CD14-positive monocyte (primary cell): ENCODE results near the gene DDHD1. TPM values are rescaled to one million over a fixed set of nuclear protein-coding genes. Genes with fewer than 3 reads are reported as not detected.

Experiments
- DNase-seq, 3 donors: peaks; one replicate each; pipeline ENCODE4 v3.0.0-alpha.2; 2011 to 2022
- H2AFZ ChIP-seq: 2 replicates; pipeline ENCODE4 v1.6.0; 2012; ENCODE audit warnings: mild to moderate bottlenecking, low read depth, low read length, inconsistent platforms; ENCODE audit not compliant: insufficient read depth, poor library complexity, severe bottlenecking
- H3K27ac ChIP-seq, 2 donors: 1 replicate in 1 of 2; 2 replicates in 1 of 2; pipeline ENCODE4 v1.5.1; 2012 to 2013; ENCODE audit warnings: low read length in 2 of 2, control low read depth in 1 of 2, inconsistent platforms in 1 of 2, low read depth in 1 of 2, mild to moderate bottlenecking in 1 of 2
- H3K27me3 ChIP-seq, 2 donors: one replicate each; pipeline versions ENCODE4 v1.6.0 to v1.6.1; 2011 to 2013; ENCODE audit warnings: low read length in 2 of 2; ENCODE audit not compliant: control insufficient read depth in 2 of 2, insufficient read depth in 2 of 2
- H3K36me3 ChIP-seq, 2 donors: replicated peaks in 1 of 2; 1 replicate in 1 of 2; 2 replicates in 1 of 2; pipeline versions ENCODE4 v1.5.1 to v1.6.1; 2012 to 2013; ENCODE audit warnings: low read length in 2 of 2, control low read depth in 1 of 2, inconsistent platforms in 1 of 2, mild to moderate bottlenecking in 1 of 2; ENCODE audit not compliant: insufficient read depth in 2 of 2, control insufficient read depth in 1 of 2
- H3K4me1 ChIP-seq, 2 donors: 1 replicate in 1 of 2; 2 replicates in 1 of 2; pipeline versions ENCODE4 v1.5.1 to v1.6.1; 2012 to 2013; ENCODE audit warnings: low read length in 2 of 2, control low read depth in 1 of 2, inconsistent platforms in 1 of 2, mild to moderate bottlenecking in 1 of 2, moderate library complexity in 1 of 2; ENCODE audit not compliant: insufficient read depth in 2 of 2, control insufficient read depth in 1 of 2
- H3K4me2 ChIP-seq: replicated peaks from 2 replicates; pipeline ENCODE3; 2012; ENCODE audit warnings: low read length, moderate library complexity, mild to moderate bottlenecking; ENCODE audit not compliant: poor library complexity, severe bottlenecking; ENCODE audit errors: extremely low read depth
- H3K4me3 ChIP-seq, 3 experiments: fragments of 200-600 bp in 1 of 3; sonication (generic) in 1 of 3; replicated peaks in 1 of 3; 1 replicate in 2 of 3; 2 replicates in 1 of 3; pipeline ENCODE4 v1.5.1; 2011 to 2013; ENCODE audit warnings: low read length in 3 of 3, mild to moderate bottlenecking in 3 of 3, control low read depth in 2 of 3, low read depth in 2 of 3, inconsistent platforms in 1 of 3, moderate library complexity in 1 of 3
- H3K79me2 ChIP-seq: 2 replicates; pipeline ENCODE4 v1.6.0; 2012; ENCODE audit warnings: mild to moderate bottlenecking, control low read depth, inconsistent platforms, low read length, moderate library complexity; ENCODE audit not compliant: insufficient read depth
- H3K9ac ChIP-seq: 2 replicates; pipeline ENCODE4 v1.6.0; 2017; ENCODE audit warnings: low read length, mild to moderate bottlenecking; ENCODE audit not compliant: insufficient read depth, poor library complexity, severe bottlenecking
- H3K9me3 ChIP-seq, 2 donors: replicated peaks in 1 of 2; 1 replicate in 1 of 2; 2 replicates in 1 of 2; pipeline versions ENCODE4 v1.5.1 to v1.6.1; 2012 to 2013; ENCODE audit warnings: low read length in 2 of 2, control low read depth in 1 of 2; ENCODE audit not compliant: control insufficient read depth in 1 of 2, insufficient read depth in 1 of 2
- H4K20me1 ChIP-seq: 2 replicates; pipeline ENCODE4 v1.6.0; 2012; ENCODE audit warnings: mild to moderate bottlenecking, low read length, control low read depth, moderate library complexity; ENCODE audit not compliant: insufficient read depth
- H3K27ac Mint-ChIP-seq, 7 donors: one replicate each; pipeline ENCODE4 v1.8.0; 2020; ENCODE audit warnings: mild to moderate bottlenecking in 7 of 7, mixed read lengths in 7 of 7, moderate library complexity in 6 of 7, inconsistent platforms in 2 of 7
- H3K27me3 Mint-ChIP-seq, 3 donors: one replicate each; pipeline ENCODE4 v1.8.0; 2021 to 2022; ENCODE audit warnings: low read depth in 3 of 3, mild to moderate bottlenecking in 3 of 3, mixed read lengths in 3 of 3, moderate library complexity in 3 of 3, inconsistent platforms in 1 of 3
- H3K36me3 Mint-ChIP-seq, 2 donors: one replicate each; pipeline ENCODE4 v1.8.0; 2020; ENCODE audit warnings: mixed read lengths in 2 of 2, inconsistent platforms in 1 of 2, mild to moderate bottlenecking in 1 of 2
- H3K4me1 Mint-ChIP-seq: one replicate; pipeline ENCODE4 v1.8.0; 2020; ENCODE audit warnings: mild to moderate bottlenecking, mixed read lengths
- H3K4me3 Mint-ChIP-seq, 2 donors: one replicate each; pipeline ENCODE4 v1.8.0; 2020; ENCODE audit warnings: mild to moderate bottlenecking in 2 of 2, mixed read lengths in 2 of 2, moderate library complexity in 1 of 2
- H3K9me3 Mint-ChIP-seq, 7 donors: one replicate each; pipeline ENCODE4 v1.8.0; 2020 to 2022; ENCODE audit warnings: mixed read lengths in 7 of 7, mild to moderate bottlenecking in 6 of 7, moderate library complexity in 6 of 7, inconsistent platforms in 2 of 7
- WGBS: methylation state at CpG from one replicate; pipeline ENCODE4 v1.1.5; 2013; ENCODE audit warnings: missing lambda C conversion rate; ENCODE audit not compliant: insufficient coverage; 5-methylcytosine and 5-hydroxymethylcytosine counted together
- intact Hi-C, 2 donors: fragments of 100-400 bp; cut with micrococcal nuclease; formaldehyde crosslinking; loops; one replicate each; pipeline versions ENCODE4 v1.15.0 to v1.15.1; 2023
- polyA plus RNA-seq, 3 donors: library from polyadenylated mRNA; depleted of rRNA in 1 of 3; unstranded in 2 of 3; stranded (reverse) in 1 of 3; fragments of 300-500 nt in 2 of 3; fragments of >200 nt in 1 of 3; fragmentation: Illumina TruSeq in 2 of 3; gene quantifications; 1 replicate in 2 of 3; 2 replicates in 1 of 3; pipeline ENCODE4 v1.2.3, GENCODE V29; 2012 to 2021
- small RNA-seq: library from RNA; depleted of rRNA; stranded (forward); fragments of <200 nt; gene quantifications from one replicate; pipeline ENCODE3, GENCODE V24; 2012; ENCODE audit warnings: low read depth; ENCODE audit not compliant: insufficient read length
- TF ChIP-seq, protein P1 (sequence below): fragments of 200-600 bp; IDR thresholded peaks from one replicate; pipeline ENCODE4 v1.8.0; 2022; ENCODE audit warnings: antibody characterized with exemption, mild to moderate bottlenecking

The DDHD1 gene
- polyA plus RNA-seq, 3 donors = 2.2 to 7.0 (median 3.1) TPM

- Histone ChIP-seq H3K27me3 (no peaks in the 10 kb centered on the region), H2AFZ (no peak overlapping the region), H3K9ac (no peak overlapping the region), H3K9me3 (no peaks in the 10 kb centered on the region), H4K20me1 (no peaks in the 10 kb centered on the region), H3K4me2 (no peak overlapping the region), H3K27ac (no peak overlapping the region), H3K4me1 (no peaks in the 10 kb centered on the region), H3K4me3 (no peak overlapping the region), H3K79me2 (no peaks in the 10 kb centered on the region), H3K36me3 (no peaks in the 10 kb centered on the region)
- TF ChIP-seq, protein P1, sequence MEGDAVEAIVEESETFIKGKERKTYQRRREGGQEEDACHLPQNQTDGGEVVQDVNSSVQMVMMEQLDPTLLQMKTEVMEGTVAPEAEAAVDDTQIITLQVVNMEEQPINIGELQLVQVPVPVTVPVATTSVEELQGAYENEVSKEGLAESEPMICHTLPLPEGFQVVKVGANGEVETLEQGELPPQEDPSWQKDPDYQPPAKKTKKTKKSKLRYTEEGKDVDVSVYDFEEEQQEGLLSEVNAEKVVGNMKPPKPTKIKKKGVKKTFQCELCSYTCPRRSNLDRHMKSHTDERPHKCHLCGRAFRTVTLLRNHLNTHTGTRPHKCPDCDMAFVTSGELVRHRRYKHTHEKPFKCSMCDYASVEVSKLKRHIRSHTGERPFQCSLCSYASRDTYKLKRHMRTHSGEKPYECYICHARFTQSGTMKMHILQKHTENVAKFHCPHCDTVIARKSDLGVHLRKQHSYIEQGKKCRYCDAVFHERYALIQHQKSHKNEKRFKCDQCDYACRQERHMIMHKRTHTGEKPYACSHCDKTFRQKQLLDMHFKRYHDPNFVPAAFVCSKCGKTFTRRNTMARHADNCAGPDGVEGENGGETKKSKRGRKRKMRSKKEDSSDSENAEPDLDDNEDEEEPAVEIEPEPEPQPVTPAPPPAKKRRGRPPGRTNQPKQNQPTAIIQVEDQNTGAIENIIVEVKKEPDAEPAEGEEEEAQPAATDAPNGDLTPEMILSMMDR = no peak
- Mint-ChIP-seq H3K4me3 (no peak overlapping the region), H3K36me3 (no peaks in the 10 kb centered on the region), H3K27me3 (peaks cover 1 to 3% (median 3%) of the 10 kb centered on the region in 3 donors), H3K9me3 (peaks cover 0 to 10% (median 4%) of the 10 kb centered on the region in 7 donors), H3K27ac (peak overlapping the region in 1 of 7 donors; percentile 28), H3K4me1 (no peaks in the 10 kb centered on the region)
- 0% methylated on average over 1 of the region's 2 CpGs for WGBS
- no peak for DNase-seq
- intact Hi-C loops = no loop called here
Observed at GRCh38 chr14:52987042-52987441, 166.1 kb downstream of the DDHD1 start.

Small RNA genes lying within 50 kb of the gene (small RNA-seq; reads per million reads assigned to genes)
- gene AL352979.1 = not detected

Other genes starting within 250 kb of the DDHD1 start
- not detected for gene FERMT2, start 202.3 kb downstream of the DDHD1 start, polyA plus RNA-seq